Measurements from ENCODE around the gene SH3GL1. TPM values are rescaled to one million over a fixed set of nuclear protein-coding genes. Genes with fewer than 3 reads are reported as not detected.

The SH3GL1 gene
- total RNA-seq, 1 donor from 2014 or later: 128 TPM

- peaks cover 25% of the 10 kb centered on the region for H3K4me1 Mint-ChIP-seq (ENCODE audit: unreplicated experiment)
- H3K27ac Mint-ChIP-seq (ENCODE audit: unreplicated experiment): no peak overlapping the region
- H3K27me3 Mint-ChIP-seq (ENCODE audit: unreplicated experiment): peaks cover 13% of the 10 kb centered on the region
Measured at GRCh38 chr19:4369888-4370260, 30.5 kb downstream of the SH3GL1 start.

GRCh38 chr19:4369109-4369887 lies 31.0 kb downstream of the SH3GL1 start:
- peaks cover 13% of the 10 kb centered on the region for H3K27me3 Mint-ChIP-seq (ENCODE audit: unreplicated experiment)
- TF ChIP-seq CTCF (IDR thresholded peaks at IDR 0.05; ENCODE audit: unreplicated experiment): no peak
- peaks cover 25% of the 10 kb centered on the region for H3K4me1 Mint-ChIP-seq (ENCODE audit: unreplicated experiment)
- no peaks in the 10 kb centered on the region for H3K9me3 Mint-ChIP-seq (ENCODE audit: unreplicated experiment)
- H3K27ac Mint-ChIP-seq (ENCODE audit: unreplicated experiment): peak overlapping the region; percentile 24
- peaks cover 8% of the 10 kb centered on the region for H3K36me3 Mint-ChIP-seq (ENCODE audit: low read depth, unreplicated experiment)
- DNase-seq (ENCODE audit: low spot score): no peak
- H3K4me3 Mint-ChIP-seq (ENCODE audit: unreplicated experiment): no peak overlapping the region

More at GRCh38 chr19:4369888-4370260, 30.5 kb downstream of the SH3GL1 start:
- DNase-seq (ENCODE audit: low spot score): peak; percentile 56
- H3K9me3 Mint-ChIP-seq (ENCODE audit: unreplicated experiment): no peaks in the 10 kb centered on the region
- no peak for TF ChIP-seq CTCF (IDR thresholded peaks at IDR 0.05; ENCODE audit: unreplicated experiment)
- no peak overlapping the region for H3K4me3 Mint-ChIP-seq (ENCODE audit: unreplicated experiment)
- H3K36me3 Mint-ChIP-seq (ENCODE audit: low read depth, unreplicated experiment): peaks cover 8% of the 10 kb centered on the region

GRCh38 chr19:4368128-4368820 lies 32.1 kb downstream of the SH3GL1 start:
- Mint-ChIP-seq H3K27ac (ENCODE audit: unreplicated experiment) (peak overlapping the region; percentile 77), H3K4me3 (ENCODE audit: unreplicated experiment) (no peak overlapping the region), H3K9me3 (ENCODE audit: unreplicated experiment) (no peaks in the 10 kb centered on the region), H3K4me1 (ENCODE audit: unreplicated experiment) (peaks cover 21% of the 10 kb centered on the region), H3K36me3 (ENCODE audit: low read depth, unreplicated experiment) (peaks cover 5% of the 10 kb centered on the region), H3K27me3 (ENCODE audit: unreplicated experiment) (peaks cover 16% of the 10 kb centered on the region)
- no peak for TF ChIP-seq CTCF (IDR thresholded peaks at IDR 0.05; ENCODE audit: unreplicated experiment)
- DNase-seq (ENCODE audit: low spot score): no peak

- Mint-ChIP-seq H3K4me1 (ENCODE audit: unreplicated experiment) (peaks cover 21% of the 10 kb centered on the region), H3K9me3 (ENCODE audit: unreplicated experiment) (no peaks in the 10 kb centered on the region), H3K36me3 (ENCODE audit: low read depth, unreplicated experiment) (peaks cover 5% of the 10 kb centered on the region), H3K27me3 (ENCODE audit: unreplicated experiment) (peaks cover 16% of the 10 kb centered on the region), H3K4me3 (ENCODE audit: unreplicated experiment) (no peak overlapping the region), H3K27ac (ENCODE audit: unreplicated experiment) (peak overlapping the region; percentile 77)
- TF ChIP-seq CTCF (IDR thresholded peaks at IDR 0.05; ENCODE audit: unreplicated experiment): no peak
- no peak for DNase-seq (ENCODE audit: low spot score)
Measured at GRCh38 chr19:4367781-4368127, 32.6 kb downstream of the SH3GL1 start.

- no peak overlapping the region for H3K27ac Mint-ChIP-seq (ENCODE audit: unreplicated experiment)
- no peaks in the 10 kb centered on the region for H3K9me3 Mint-ChIP-seq (ENCODE audit: unreplicated experiment)
- H3K4me1 Mint-ChIP-seq (ENCODE audit: unreplicated experiment): peaks cover 21% of the 10 kb centered on the region
- H3K27me3 Mint-ChIP-seq (ENCODE audit: unreplicated experiment): peaks cover 16% of the 10 kb centered on the region
- DNase-seq (ENCODE audit: low spot score): no peak
- peaks cover 5% of the 10 kb centered on the region for H3K36me3 Mint-ChIP-seq (ENCODE audit: low read depth, unreplicated experiment)
- TF ChIP-seq CTCF (IDR thresholded peaks at IDR 0.05; ENCODE audit: unreplicated experiment): no peak
- H3K4me3 Mint-ChIP-seq (ENCODE audit: unreplicated experiment): peak overlapping the region; percentile 11
Measured at GRCh38 chr19:4367336-4367723, 33.0 kb downstream of the SH3GL1 start.
